SK-N-MC (cell line): Measurements from ENCODE around the gene NR4A3.

ENCODE experiments used
- DNase-seq: peaks from one replicate; pipeline ENCODE4 v3.0.0-alpha.2; 2011; ENCODE audit warnings: low read depth, low spot score
- H3K27ac ChIP-seq: fragments of 200-600 bp; sonication (generic); 2 replicates; pipeline ENCODE4 v1.5.1; 2016; ENCODE audit warnings: mixed run types
- H3K36me3 ChIP-seq: fragments of 200-600 bp; sonication (generic); 2 replicates; pipeline ENCODE4 v1.6.1; 2017; ENCODE audit warnings: antibody characterized with exemption, low read length, mixed read lengths; ENCODE audit not compliant: insufficient read depth
- H3K4me3 ChIP-seq: fragments of 200-600 bp; sonication (generic); 2 replicates; pipeline ENCODE4 v1.5.1; 2016
- H3K9ac ChIP-seq: fragments of 200-600 bp; sonication (generic); 2 replicates; pipeline ENCODE4 v1.8.0; 2017; ENCODE audit warnings: mixed run types, mixed read lengths; ENCODE audit not compliant: insufficient read length
- H3K9me3 ChIP-seq: fragments of 200-600 bp; sonication (generic); 2 replicates; pipeline ENCODE4 v1.6.1; 2017; ENCODE audit warnings: low read depth, mild to moderate bottlenecking, antibody characterized with exemption, low read length, moderate library complexity, mixed read lengths
- EZH2 ChIP-seq: fragments of 200-600 bp; sonication (generic); IDR thresholded peaks from one replicate; pipeline ENCODE4 v1.6.1; 2017; ENCODE audit warnings: antibody characterized with exemption
- FOXP2 ChIP-seq: optimal IDR thresholded peaks from 2 replicates; pipeline ENCODE3; 2011; ENCODE audit warnings: mild to moderate bottlenecking, moderate library complexity; ENCODE audit not compliant: insufficient read depth; ENCODE audit errors: extremely low read length, control extremely low read depth
- POLR2AphosphoS5 ChIP-seq: IDR thresholded peaks from 2 replicates; pipeline ENCODE4 v1.6.1; 2012; ENCODE audit warnings: mild to moderate bottlenecking, low read depth, low read length, borderline replicate concordance

The NR4A3 gene

DNA sequence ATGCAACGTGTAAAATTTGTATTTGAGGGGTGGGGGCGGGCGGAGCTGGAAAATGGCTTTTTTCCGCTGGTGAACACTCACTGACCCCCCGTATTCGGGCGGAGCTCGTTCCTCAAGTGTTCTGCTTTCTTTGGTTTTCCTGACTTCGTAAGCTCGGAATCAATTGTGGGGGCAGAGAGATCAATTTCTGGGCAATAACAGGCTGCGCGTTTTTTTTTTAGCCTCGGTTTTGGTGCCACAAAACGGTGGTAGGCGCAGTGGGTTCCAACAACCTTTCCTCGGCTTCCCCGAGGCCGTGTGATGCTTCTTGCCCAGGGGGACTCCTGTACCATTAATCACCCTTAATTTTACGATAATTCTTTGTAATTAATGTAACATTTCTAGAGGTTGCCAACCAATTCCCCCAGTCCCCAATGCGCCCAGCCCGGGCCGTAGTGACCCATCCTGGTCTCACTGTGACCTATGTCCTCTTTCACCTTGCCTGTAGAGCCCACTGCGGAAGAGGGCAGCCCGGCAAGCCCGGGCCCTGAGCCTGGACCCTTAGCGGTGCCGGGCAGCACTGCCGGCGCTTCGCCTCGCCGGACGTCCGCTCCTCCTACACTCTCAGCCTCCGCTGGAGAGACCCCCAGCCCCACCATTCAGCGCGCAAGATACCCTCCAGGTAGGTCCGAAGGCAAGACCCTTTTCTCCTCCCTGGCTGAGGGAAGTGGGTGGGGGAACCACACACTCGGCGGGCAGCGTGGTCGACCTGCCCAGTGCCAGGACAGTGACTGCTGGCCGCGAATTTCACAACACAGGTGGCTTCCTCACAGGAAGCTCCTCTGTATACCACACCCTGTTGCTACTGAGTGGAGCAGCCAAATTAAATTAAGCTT is 3.7 kb downstream of the NR4A3 start:
- H3K9ac ChIP-seq = no peak overlapping the region
- H3K4me3 ChIP-seq = no peak overlapping the region
- H3K27ac ChIP-seq = no peak overlapping the region
- H3K36me3 ChIP-seq = no peaks in the 10 kb centered on the region; the same call in 1 of the 2 replicates
- no peak for DNase-seq
- TF ChIP-seq EZH2 = no peak
- no peak for TF ChIP-seq FOXP2
- TF ChIP-seq POLR2AphosphoS5 = no peak
- H3K9me3 ChIP-seq = no peaks in the 10 kb centered on the region

DNA sequence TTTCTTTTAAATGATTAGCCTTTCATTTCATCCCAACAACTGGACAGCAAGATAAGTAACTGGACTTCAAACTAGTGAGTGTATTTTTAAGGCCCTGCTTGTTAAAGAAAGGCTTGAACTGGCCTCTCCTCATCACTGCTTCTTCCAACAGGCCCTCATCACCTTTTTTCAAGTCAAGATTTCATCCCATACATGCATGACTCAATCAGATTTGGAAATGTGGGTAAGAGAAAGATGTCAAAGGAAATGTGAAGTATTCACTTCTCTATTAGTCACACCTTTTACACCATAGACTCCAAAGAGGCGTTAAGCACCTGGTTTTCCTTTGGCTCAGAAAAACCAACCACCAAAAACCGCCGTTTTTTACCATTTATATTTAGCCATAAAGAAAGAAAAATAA is 4.9 kb downstream of the NR4A3 start:
- H3K9ac ChIP-seq = no peak overlapping the region
- H3K27ac ChIP-seq = no peak overlapping the region
- DNase-seq = no peak
- H3K9me3 ChIP-seq = no peaks in the 10 kb centered on the region
- no peak overlapping the region for H3K4me3 ChIP-seq
- TF ChIP-seq FOXP2 (no peak), POLR2AphosphoS5 (no peak), EZH2 (no peak)
- H3K36me3 ChIP-seq = no peaks in the 10 kb centered on the region; the same call in none of the 2 replicates

DNA sequence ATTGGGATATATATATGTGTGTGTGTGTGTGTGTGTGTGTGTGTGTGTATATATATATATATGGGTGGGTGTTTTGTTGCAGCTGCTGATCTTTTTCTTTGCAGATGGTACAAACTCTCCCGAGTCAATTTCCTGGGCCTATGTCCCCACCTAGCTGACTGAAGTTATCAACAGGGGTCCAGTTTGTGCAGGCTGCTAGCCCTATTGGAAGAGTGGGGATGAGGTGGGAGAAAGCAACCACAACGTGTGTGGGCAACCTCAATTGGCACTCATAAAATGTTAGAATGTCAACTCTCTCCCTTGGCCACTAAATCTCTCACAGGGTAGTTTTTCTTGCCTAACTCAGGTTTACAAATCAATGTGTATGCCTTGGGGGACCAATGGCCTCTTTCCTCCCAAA is 5.6 kb downstream of the NR4A3 start:
- Histone ChIP-seq H3K36me3 (no peaks in the 10 kb centered on the region; the same call in none of the 2 replicates), H3K4me3 (no peak overlapping the region), H3K27ac (no peak overlapping the region), H3K9me3 (no peaks in the 10 kb centered on the region), H3K9ac (no peak overlapping the region)
- TF ChIP-seq EZH2 (no peak), POLR2AphosphoS5 (no peak), FOXP2 (no peak)
- no peak for DNase-seq

- H3K36me3 ChIP-seq = no peaks in the 10 kb centered on the region; the same call in none of the 2 replicates
- H3K27ac ChIP-seq = no peak overlapping the region
- no peaks in the 10 kb centered on the region for H3K9me3 ChIP-seq
- no peak for DNase-seq
- H3K9ac ChIP-seq = no peak overlapping the region
- TF ChIP-seq POLR2AphosphoS5 = no peak
- TF ChIP-seq FOXP2 = no peak
- no peak for TF ChIP-seq EZH2
- H3K4me3 ChIP-seq = no peak overlapping the region
Measured at GRCh38 chr9:99828054-99828416, 6.3 kb downstream of the NR4A3 start.

DNA sequence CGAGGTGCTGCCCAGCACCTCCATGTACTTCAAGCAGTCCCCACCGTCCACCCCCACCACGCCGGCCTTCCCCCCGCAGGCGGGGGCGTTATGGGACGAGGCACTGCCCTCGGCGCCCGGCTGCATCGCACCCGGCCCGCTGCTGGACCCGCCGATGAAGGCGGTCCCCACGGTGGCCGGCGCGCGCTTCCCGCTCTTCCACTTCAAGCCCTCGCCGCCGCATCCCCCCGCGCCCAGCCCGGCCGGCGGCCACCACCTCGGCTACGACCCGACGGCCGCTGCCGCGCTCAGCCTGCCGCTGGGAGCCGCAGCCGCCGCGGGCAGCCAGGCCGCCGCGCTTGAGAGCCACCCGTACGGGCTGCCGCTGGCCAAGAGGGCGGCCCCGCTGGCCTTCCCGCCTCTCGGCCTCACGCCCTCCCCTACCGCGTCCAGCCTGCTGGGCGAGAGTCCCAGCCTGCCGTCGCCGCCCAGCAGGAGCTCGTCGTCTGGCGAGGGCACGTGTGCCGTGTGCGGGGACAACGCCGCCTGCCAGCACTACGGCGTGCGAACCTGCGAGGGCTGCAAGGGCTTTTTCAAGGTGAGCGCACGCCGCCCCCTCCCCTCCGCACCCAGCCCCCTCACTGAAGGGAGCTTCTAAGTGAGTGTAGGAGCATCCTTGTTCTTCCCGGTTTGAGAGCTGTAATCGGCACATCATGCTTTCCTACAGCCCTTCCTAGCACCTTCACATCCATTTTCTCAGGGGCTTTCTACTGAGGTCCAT is 6.9 kb downstream of the NR4A3 start:
- Histone ChIP-seq H3K4me3 (no peak overlapping the region), H3K9ac (no peak overlapping the region), H3K9me3 (no peaks in the 10 kb centered on the region), H3K36me3 (peaks cover 5% of the 10 kb centered on the region), H3K27ac (no peak overlapping the region)
- no peak for DNase-seq
- TF ChIP-seq POLR2AphosphoS5 (no peak), EZH2 (no peak), FOXP2 (no peak)

DNA sequence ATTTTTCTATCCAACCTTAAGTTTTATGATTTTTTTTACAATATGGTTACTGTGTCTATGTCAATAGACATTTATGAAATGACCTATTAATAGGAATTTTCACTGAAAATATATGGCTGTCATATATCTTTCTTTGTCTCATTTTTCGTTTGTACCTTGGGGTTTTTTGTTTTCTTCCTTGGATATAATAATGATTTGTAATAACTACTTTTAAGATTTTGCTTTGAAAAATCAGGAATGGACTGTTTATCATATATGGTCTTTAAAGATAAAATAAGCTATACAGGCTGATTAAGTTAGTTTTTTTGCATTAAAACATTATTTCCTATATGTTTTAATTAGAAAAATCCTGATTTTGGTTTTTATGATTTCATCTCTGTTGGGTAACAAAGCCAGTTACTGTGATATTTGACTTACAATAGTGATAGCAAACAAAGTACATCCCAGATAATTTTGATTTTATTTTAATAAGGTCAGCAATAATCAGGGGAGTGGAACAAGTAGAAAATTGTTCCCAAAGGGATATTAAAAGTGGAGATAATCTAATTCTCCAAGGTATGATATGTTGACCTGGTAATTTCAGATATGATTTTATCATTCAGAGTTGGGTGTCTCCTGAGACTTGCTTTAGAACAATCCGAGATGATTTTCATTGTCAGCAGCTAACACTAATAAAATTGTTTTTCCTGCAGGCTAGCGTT is 10.3 kb downstream of the NR4A3 start:
- no peak overlapping the region for H3K4me3 ChIP-seq
- H3K9me3 ChIP-seq = no peaks in the 10 kb centered on the region
- DNase-seq = no peak
- TF ChIP-seq EZH2 = no peak
- TF ChIP-seq FOXP2 = no peak
- no peak for TF ChIP-seq POLR2AphosphoS5
- H3K27ac ChIP-seq = no peak overlapping the region
- no peak overlapping the region for H3K9ac ChIP-seq
- peaks cover 13% of the 10 kb centered on the region for H3K36me3 ChIP-seq

- H3K9me3 ChIP-seq = no peaks in the 10 kb centered on the region
- H3K9ac ChIP-seq = no peak overlapping the region
- no peak for DNase-seq
- no peak overlapping the region for H3K4me3 ChIP-seq
- no peak overlapping the region for H3K27ac ChIP-seq
- TF ChIP-seq EZH2 = no peak
- no peak for TF ChIP-seq POLR2AphosphoS5
- no peak for TF ChIP-seq FOXP2
- peaks cover 13% of the 10 kb centered on the region for H3K36me3 ChIP-seq
Measured at GRCh38 chr9:99832558-99832864, 10.8 kb downstream of the NR4A3 start.

DNA sequence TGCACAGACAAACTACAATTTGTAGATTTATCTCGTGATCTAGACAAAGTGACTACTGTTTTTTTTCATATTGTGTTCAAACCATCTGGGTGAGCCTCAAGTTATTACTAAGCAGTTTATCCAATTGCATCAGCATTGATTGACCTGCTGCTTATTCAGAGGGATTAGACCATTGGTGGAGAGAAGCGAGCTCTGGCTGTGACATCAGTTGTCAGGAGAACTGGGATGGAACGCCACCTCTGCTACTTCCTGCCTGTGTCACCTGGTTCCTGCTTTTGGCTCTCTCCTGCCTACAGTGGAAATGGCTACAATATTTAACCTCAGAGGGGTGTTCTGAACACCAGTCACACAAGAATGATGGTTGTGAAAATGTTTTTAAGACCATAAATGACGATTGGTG is 12.1 kb downstream of the NR4A3 start:
- no peaks in the 10 kb centered on the region for H3K9me3 ChIP-seq
- no peak overlapping the region for H3K9ac ChIP-seq
- DNase-seq = no peak
- H3K27ac ChIP-seq = no peak overlapping the region
- H3K36me3 ChIP-seq = peaks cover 13% of the 10 kb centered on the region
- no peak for TF ChIP-seq EZH2
- TF ChIP-seq FOXP2 = no peak
- TF ChIP-seq POLR2AphosphoS5 = no peak
- no peak overlapping the region for H3K4me3 ChIP-seq

GRCh38 chr9:99834474-99834873 is 12.8 kb downstream of the NR4A3 start:
- H3K9ac ChIP-seq = no peak overlapping the region
- no peak overlapping the region for H3K27ac ChIP-seq
- peaks cover 13% of the 10 kb centered on the region for H3K36me3 ChIP-seq
- no peaks in the 10 kb centered on the region for H3K9me3 ChIP-seq
- H3K4me3 ChIP-seq = no peak overlapping the region
- no peak for TF ChIP-seq FOXP2
- TF ChIP-seq POLR2AphosphoS5 = no peak
- TF ChIP-seq EZH2 = no peak
- no peak for DNase-seq
